HCT116 (cell line): ENCODE results near the gene ARL2.

Source experiments
- CTCF ChIP-seq, 3 experiments: fragments of 200-600 bp in 1 of 3; sonication (generic) in 1 of 3; IDR thresholded peaks in 2 of 3; conservative IDR thresholded peaks in 1 of 3; 2 replicates each; pipeline ENCODE4 v1.5.1; 2012 to 2017; ENCODE audit warnings: low read depth in 2 of 3, low read length in 2 of 3, antibody characterized with exemption in 1 of 3, borderline replicate concordance in 1 of 3, control low read depth in 1 of 3, mild to moderate bottlenecking in 1 of 3, mixed read lengths in 1 of 3, mixed run types in 1 of 3, moderate library complexity in 1 of 3; ENCODE audit not compliant: insufficient read depth in 1 of 3
- EZH2phosphoT487 ChIP-seq: fragments of 200-600 bp; IDR thresholded peaks from 2 replicates; pipeline ENCODE4 v1.6.1; 2018; ENCODE audit warnings: antibody characterized with exemption, borderline replicate concordance
- JUND ChIP-seq: IDR thresholded peaks from 2 replicates; pipeline ENCODE4 v1.6.1; 2012
- POLR2A ChIP-seq: IDR thresholded peaks from 2 replicates; pipeline ENCODE4 v1.7.0; 2011; ENCODE audit warnings: borderline replicate concordance; ENCODE audit not compliant: insufficient read depth, insufficient read length; ENCODE audit errors: extremely low read depth
- SRF ChIP-seq: IDR thresholded peaks from 2 replicates; pipeline ENCODE4 v1.6.1; 2012; ENCODE audit warnings: low read depth

- TF ChIP-seq EZH2phosphoT487 (no peak), POLR2A (no peak), CTCF (IDR thresholded peaks at IDR 0.05 in 2 of 3, conservative IDR thresholded peaks at IDR 0.05 in 1 of 3; ENCODE audit: borderline replicate concordance in 1 of 3, insufficient read depth in 1 of 3, low read depth in 2 of 3, low read length in 2 of 3) (no peak), JUND (no peak), SRF (no peak)
Observed at GRCh38 chr11:64969209-64969608, 44.8 kb upstream of the ARL2 start.
